ENCODE data around the gene GRID2. TPM values are rescaled to one million over a fixed set of nuclear protein-coding genes. Genes with fewer than 3 reads are reported as not detected.

The GRID2 gene
- total RNA-seq, 1 experiment from 2014 or later: not detected

GRCh38 chr4:92257931-92258857 lies 45.6 kb upstream of the GRID2 start:
- no peak overlapping the region for H3K4me3 Mint-ChIP-seq (ENCODE audit: unreplicated experiment)
- no peak for TF ChIP-seq CTCF (IDR thresholded peaks at IDR 0.05; ENCODE audit: unreplicated experiment)
- POLR2A ChIA-PET: no interaction called here
- no peak for DNase-seq (ENCODE audit: unreplicated experiment)
- no TSS peak for BruUV-seq (replicated peaks)
- H3K36me3 Mint-ChIP-seq (ENCODE audit: insufficient read depth, unreplicated experiment): no peaks in the 10 kb centered on the region
- H3K27ac Mint-ChIP-seq (ENCODE audit: low read depth, unreplicated experiment): no peak overlapping the region
- no peaks in the 10 kb centered on the region for H3K9me3 Mint-ChIP-seq (ENCODE audit: unreplicated experiment)
- no peaks in the 10 kb centered on the region for H3K4me1 Mint-ChIP-seq (ENCODE audit: insufficient read depth, unreplicated experiment)
- H3K27me3 Mint-ChIP-seq (ENCODE audit: insufficient read depth, unreplicated experiment): no peaks in the 10 kb centered on the region
- CTCF ChIA-PET: no interaction called here
- intact Hi-C loops (cut with micrococcal nuclease): no loop called here

- no peak overlapping the region for H3K27ac Mint-ChIP-seq (ENCODE audit: low read depth, unreplicated experiment)
- BruUV-seq (replicated peaks): no TSS peak
- no peaks in the 10 kb centered on the region for H3K9me3 Mint-ChIP-seq (ENCODE audit: unreplicated experiment)
- CTCF ChIA-PET: no interaction called here
- POLR2A ChIA-PET: no interaction called here
- intact Hi-C loops (cut with micrococcal nuclease): no loop called here
- no peaks in the 10 kb centered on the region for H3K36me3 Mint-ChIP-seq (ENCODE audit: insufficient read depth, unreplicated experiment)
- no peaks in the 10 kb centered on the region for H3K27me3 Mint-ChIP-seq (ENCODE audit: insufficient read depth, unreplicated experiment)
- H3K4me3 Mint-ChIP-seq (ENCODE audit: unreplicated experiment): no peak overlapping the region
- DNase-seq (ENCODE audit: unreplicated experiment): no peak
- TF ChIP-seq CTCF (IDR thresholded peaks at IDR 0.05; ENCODE audit: unreplicated experiment): no peak
- H3K4me1 Mint-ChIP-seq (ENCODE audit: insufficient read depth, unreplicated experiment): no peaks in the 10 kb centered on the region
These were observed 42.5 kb upstream of the GRID2 start for GRCh38 chr4:92261256-92261655.

- no peak for DNase-seq (ENCODE audit: unreplicated experiment)
- CTCF ChIA-PET: no interaction called here
- BruUV-seq (replicated peaks): no TSS peak
These were observed 41.4 kb upstream of the GRID2 start for GRCh38 chr4:92262371-92262770.

GRCh38 chr4:92263010-92263409 lies 40.8 kb upstream of the GRID2 start:
- CTCF ChIA-PET: no interaction called here
- Mint-ChIP-seq H3K27ac (ENCODE audit: low read depth, unreplicated experiment) (no peak overlapping the region), H3K36me3 (ENCODE audit: insufficient read depth, unreplicated experiment) (no peaks in the 10 kb centered on the region), H3K9me3 (ENCODE audit: unreplicated experiment) (no peaks in the 10 kb centered on the region), H3K4me1 (ENCODE audit: insufficient read depth, unreplicated experiment) (no peaks in the 10 kb centered on the region), H3K27me3 (ENCODE audit: insufficient read depth, unreplicated experiment) (no peaks in the 10 kb centered on the region), H3K4me3 (ENCODE audit: unreplicated experiment) (no peak overlapping the region)
- no peak for DNase-seq (ENCODE audit: unreplicated experiment)
- BruUV-seq (replicated peaks): no TSS peak
- no peak for TF ChIP-seq CTCF (IDR thresholded peaks at IDR 0.05; ENCODE audit: unreplicated experiment)
- POLR2A ChIA-PET: no interaction called here
- intact Hi-C loops (cut with micrococcal nuclease): no loop called here

More at GRCh38 chr4:92262371-92262770, 41.4 kb upstream of the GRID2 start:
- Mint-ChIP-seq H3K9me3 (ENCODE audit: unreplicated experiment) (no peaks in the 10 kb centered on the region), H3K4me3 (ENCODE audit: unreplicated experiment) (no peak overlapping the region), H3K4me1 (ENCODE audit: insufficient read depth, unreplicated experiment) (no peaks in the 10 kb centered on the region), H3K27me3 (ENCODE audit: insufficient read depth, unreplicated experiment) (no peaks in the 10 kb centered on the region), H3K27ac (ENCODE audit: low read depth, unreplicated experiment) (no peak overlapping the region), H3K36me3 (ENCODE audit: insufficient read depth, unreplicated experiment) (no peaks in the 10 kb centered on the region)
- intact Hi-C loops (cut with micrococcal nuclease): no loop called here
- POLR2A ChIA-PET: no interaction called here
- TF ChIP-seq CTCF (IDR thresholded peaks at IDR 0.05; ENCODE audit: unreplicated experiment): no peak

All from MCF 10A (cell line).